Activated CD4-positive, alpha-beta T cell treated with anti-CD3 and anti-CD28 coated beads for 36 hours (primary cell): ENCODE measurements around the gene ARHGDIA. TPM values are rescaled to one million over a fixed set of nuclear protein-coding genes. Genes with fewer than 3 reads are reported as not detected.

Experiments used
- ATAC-seq: fragments of 200-7000 bp; cut with Tn5 transposase; one replicate; pipeline ENCODE4 v1.10.0; 2021; ENCODE audit warnings: mild to moderate bottlenecking, moderate library complexity
- CTCF ChIA-PET: fragments of 350-600 bp; sonication (Branson Sonifier 250); formaldehyde crosslinking; loops from one replicate; lab custom pipeline; 2021; ENCODE audit warnings: antibody characterized with exemption; lab: Charles Lee
- POLR2A ChIA-PET: fragments of 350-600 bp; sonication (Branson Sonifier 250); formaldehyde crosslinking; loops from one replicate; lab custom pipeline; 2021; ENCODE audit warnings: antibody characterized with exemption, inconsistent platforms; lab: Charles Lee
- DNase-seq: peaks from one replicate; pipeline ENCODE4 v3.0.0-alpha.2; 2020
- H3K27ac Mint-ChIP-seq: one replicate; pipeline ENCODE4 v1.8.0; 2021; ENCODE audit warnings: mixed read lengths
- H3K27me3 Mint-ChIP-seq: one replicate; pipeline ENCODE4 v1.8.0; 2021; ENCODE audit warnings: mixed read lengths
- H3K36me3 Mint-ChIP-seq: one replicate; pipeline ENCODE4 v1.8.0; 2021; ENCODE audit warnings: low read depth, mixed read lengths
- H3K4me1 Mint-ChIP-seq: one replicate; pipeline ENCODE4 v1.8.0; 2021; ENCODE audit warnings: mixed read lengths
- H3K4me3 Mint-ChIP-seq: one replicate; pipeline ENCODE4 v1.8.0; 2021; ENCODE audit warnings: mild to moderate bottlenecking, moderate library complexity, mixed read lengths
- H3K9me3 Mint-ChIP-seq: one replicate; pipeline ENCODE4 v1.8.0; 2021; ENCODE audit warnings: low read depth, mixed read lengths
- intact Hi-C, 2 experiments: fragments of 100-400 bp; cut with DNase I in 1 of 2; cut with micrococcal nuclease in 1 of 2; formaldehyde crosslinking; loops; one replicate each; pipeline versions ENCODE4 v1.14.2 to v1.15.1; 2022 to 2024; cut with DNase I, micrococcal nuclease
- total RNA-seq, 2 experiments: library from RNA; stranded (reverse); gene quantifications; one replicate each; pipeline ENCODE4 v1.2.3, GENCODE V29; 2021

Gene ARHGDIA
- total RNA-seq, 2 experiments from 2014 or later, result 513 to 661 TPM

- peaks cover 57% of the 10 kb centered on the region for H3K36me3 Mint-ChIP-seq
- no peak overlapping the region for H3K4me3 Mint-ChIP-seq
- CTCF ChIA-PET, result no interaction called here
- H3K4me1 Mint-ChIP-seq, result no peaks in the 10 kb centered on the region
- no peaks in the 10 kb centered on the region for H3K9me3 Mint-ChIP-seq
- ATAC-seq, result no peak
- no peak overlapping the region for H3K27ac Mint-ChIP-seq
- no peaks in the 10 kb centered on the region for H3K27me3 Mint-ChIP-seq
- no peak for DNase-seq
- intact Hi-C loops, result no loop called here
- POLR2A ChIA-PET, result interaction anchor here (1.5 kb wide), 1 partner anchor 16 kb away, joined by 3 read pairs; the partner anchor contains the start of gene MCRIP1
Measured at GRCh38 chr17:81849457-81849856, 21.7 kb downstream of the ARHGDIA start.

- H3K36me3 Mint-ChIP-seq, result peaks cover 48% of the 10 kb centered on the region
- intact Hi-C loops, result no loop called here
- ChIA-PET POLR2A (interaction anchor here (0.6 kb wide), 1 partner anchor 328 kb away, joined by 3 read pairs; no protein-coding TSS in a partner anchor), CTCF (interaction anchor here (1.0 kb wide), 1 partner anchor 27 kb away, joined by 3 read pairs; no protein-coding TSS in a partner anchor)
- no peaks in the 10 kb centered on the region for H3K9me3 Mint-ChIP-seq
- H3K27me3 Mint-ChIP-seq, result no peaks in the 10 kb centered on the region
- no peak for ATAC-seq
- no peaks in the 10 kb centered on the region for H3K4me1 Mint-ChIP-seq
- no peak for DNase-seq
- no peak overlapping the region for H3K4me3 Mint-ChIP-seq
- no peak overlapping the region for H3K27ac Mint-ChIP-seq
Measured at GRCh38 chr17:81846743-81847689, 24.1 kb downstream of the ARHGDIA start.

GRCh38 chr17:81845881-81846742 lies 25.0 kb downstream of the ARHGDIA start:
- ATAC-seq (no peak), DNase-seq (no peak)
- Mint-ChIP-seq H3K9me3 (no peaks in the 10 kb centered on the region), H3K36me3 (peaks cover 39% of the 10 kb centered on the region), H3K4me3 (no peak overlapping the region), H3K4me1 (no peaks in the 10 kb centered on the region), H3K27me3 (no peaks in the 10 kb centered on the region), H3K27ac (no peak overlapping the region)
- intact Hi-C loops, result no loop called here
- CTCF ChIA-PET, result no interaction called here
- POLR2A ChIA-PET, result no interaction called here

GRCh38 chr17:81845361-81845760 lies 25.8 kb downstream of the ARHGDIA start:
- no peak overlapping the region for H3K27ac Mint-ChIP-seq
- H3K36me3 Mint-ChIP-seq, result peaks cover 37% of the 10 kb centered on the region
- no peaks in the 10 kb centered on the region for H3K4me1 Mint-ChIP-seq
- ChIA-PET POLR2A (no interaction called here), CTCF (interaction anchor here (0.6 kb wide), 1 partner anchor 114 kb away, joined by 3 read pairs; no protein-coding TSS in a partner anchor)
- H3K9me3 Mint-ChIP-seq, result no peaks in the 10 kb centered on the region
- no peaks in the 10 kb centered on the region for H3K27me3 Mint-ChIP-seq
- H3K4me3 Mint-ChIP-seq, result no peak overlapping the region
- ATAC-seq (no peak), DNase-seq (no peak)
- intact Hi-C loops, result no loop called here

GRCh38 chr17:81844887-81845286 lies 26.2 kb downstream of the ARHGDIA start:
- ATAC-seq (no peak), DNase-seq (no peak)
- no peaks in the 10 kb centered on the region for H3K9me3 Mint-ChIP-seq
- H3K27me3 Mint-ChIP-seq, result no peaks in the 10 kb centered on the region
- peaks cover 37% of the 10 kb centered on the region for H3K36me3 Mint-ChIP-seq
- CTCF ChIA-PET, result interaction anchor here (0.6 kb wide), 1 partner anchor 114 kb away, joined by 3 read pairs; no protein-coding TSS in a partner anchor
- no peak overlapping the region for H3K4me3 Mint-ChIP-seq
- POLR2A ChIA-PET, result no interaction called here
- no peak overlapping the region for H3K27ac Mint-ChIP-seq
- intact Hi-C loops, result no loop called here
- H3K4me1 Mint-ChIP-seq, result no peaks in the 10 kb centered on the region

GRCh38 chr17:81844327-81844851 lies 26.7 kb downstream of the ARHGDIA start:
- Mint-ChIP-seq H3K27ac (no peak overlapping the region), H3K4me1 (no peaks in the 10 kb centered on the region), H3K4me3 (no peak overlapping the region), H3K27me3 (no peaks in the 10 kb centered on the region), H3K36me3 (peaks cover 37% of the 10 kb centered on the region), H3K9me3 (no peaks in the 10 kb centered on the region)
- CTCF ChIA-PET, result no interaction called here
- ATAC-seq, result no peak
- POLR2A ChIA-PET, result no interaction called here
- intact Hi-C loops, result no loop called here
- DNase-seq, result no peak

GRCh38 chr17:81843713-81844326 lies 27.3 kb downstream of the ARHGDIA start:
- POLR2A ChIA-PET, result interaction anchor here (0.7 kb wide), 1 partner anchor 740 kb away, joined by 4 read pairs; no protein-coding TSS in a partner anchor

DNA sequence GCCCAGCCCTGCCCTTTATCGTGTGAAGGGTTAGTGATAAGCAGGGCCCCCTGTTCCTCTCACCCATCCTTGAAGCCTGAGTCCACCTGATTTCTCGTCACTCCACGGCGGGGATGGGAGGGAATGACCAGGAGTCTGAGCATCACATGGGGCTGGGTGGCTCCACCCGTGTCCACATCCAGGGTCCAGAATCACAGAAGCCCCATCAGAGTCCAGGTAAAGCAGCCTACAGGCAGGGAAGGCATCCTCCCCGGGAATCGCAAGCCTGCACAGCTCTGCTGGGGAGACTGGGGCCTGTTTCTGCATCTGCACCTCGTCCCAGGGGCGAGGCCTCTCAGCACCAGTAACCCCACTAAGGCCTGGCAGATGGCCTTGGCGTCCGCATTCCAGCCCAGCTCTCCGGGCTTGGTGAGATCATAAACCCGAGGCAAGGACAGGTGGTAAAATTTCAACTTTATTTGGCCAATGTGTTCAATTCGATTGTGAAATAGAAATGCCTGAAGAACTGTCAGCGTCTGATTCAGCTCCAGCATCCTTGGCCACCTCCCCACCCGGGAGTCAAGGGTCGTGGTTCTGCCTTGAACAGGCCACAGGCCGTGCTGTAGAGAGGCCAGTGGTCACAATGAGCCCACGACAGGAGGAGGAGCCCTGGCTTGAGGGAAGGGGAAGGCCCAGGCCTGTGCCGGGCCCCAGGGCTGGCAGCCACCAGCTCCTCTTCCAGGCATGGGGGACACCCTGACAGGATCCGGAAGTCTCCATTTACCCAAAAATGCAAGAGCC lies 28.2 kb downstream of the ARHGDIA start:
- no peaks in the 10 kb centered on the region for H3K4me1 Mint-ChIP-seq
- H3K27me3 Mint-ChIP-seq, result no peaks in the 10 kb centered on the region
- DNase-seq (no peak), ATAC-seq (no peak)
- POLR2A ChIA-PET, result interaction anchor here (0.7 kb wide), 1 partner anchor 739 kb away, joined by 4 read pairs; no protein-coding TSS in a partner anchor
- H3K4me3 Mint-ChIP-seq, result no peak overlapping the region
- no peaks in the 10 kb centered on the region for H3K9me3 Mint-ChIP-seq
- CTCF ChIA-PET, result interaction anchor here (1.0 kb wide), 1 partner anchor 18 kb away, joined by 6 read pairs; no protein-coding TSS in a partner anchor
- intact Hi-C loops, result no loop called here
- peaks cover 32% of the 10 kb centered on the region for H3K36me3 Mint-ChIP-seq
- no peak overlapping the region for H3K27ac Mint-ChIP-seq

More at GRCh38 chr17:81843713-81844326, 27.3 kb downstream of the ARHGDIA start:
- H3K4me3 Mint-ChIP-seq, result no peak overlapping the region
- no peak overlapping the region for H3K27ac Mint-ChIP-seq
- CTCF ChIA-PET, result no interaction called here
- H3K36me3 Mint-ChIP-seq, result peaks cover 34% of the 10 kb centered on the region
- H3K27me3 Mint-ChIP-seq, result no peaks in the 10 kb centered on the region
- H3K9me3 Mint-ChIP-seq, result no peaks in the 10 kb centered on the region
- DNase-seq, result no peak
- intact Hi-C loops, result no loop called here
- H3K4me1 Mint-ChIP-seq, result no peaks in the 10 kb centered on the region
- no peak for ATAC-seq

DNA sequence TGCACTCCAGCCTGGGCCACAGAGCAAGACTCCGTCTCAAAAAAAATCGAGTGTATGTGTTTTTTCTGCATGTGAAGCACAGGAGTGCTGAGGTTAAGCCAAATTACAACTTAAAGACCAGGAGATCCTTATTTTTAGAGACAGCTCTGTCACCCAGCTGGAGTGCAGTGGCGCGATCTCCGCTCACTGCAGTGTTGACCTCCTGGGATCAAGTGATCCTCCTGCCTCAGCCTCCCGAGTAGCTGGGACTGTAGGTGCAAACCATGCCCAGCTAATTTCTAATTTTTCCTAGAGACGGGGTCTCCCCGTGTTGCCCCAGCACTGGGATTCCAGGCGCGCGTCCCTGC lies 28.8 kb downstream of the ARHGDIA start:
- POLR2A ChIA-PET, result no interaction called here

GRCh38 chr17:81841866-81842265 lies 29.3 kb downstream of the ARHGDIA start:
- Mint-ChIP-seq H3K9me3 (no peaks in the 10 kb centered on the region), H3K4me1 (no peaks in the 10 kb centered on the region), H3K4me3 (no peak overlapping the region), H3K27ac (no peak overlapping the region), H3K27me3 (no peaks in the 10 kb centered on the region), H3K36me3 (peaks cover 28% of the 10 kb centered on the region)
- ATAC-seq (no peak), DNase-seq (no peak)
- intact Hi-C loops, result no loop called here
- ChIA-PET POLR2A (interaction anchor here (0.6 to 1.1 kb wide), 2 partner anchors 20 to 265 kb away, joined by 3 to 4 read pairs; no protein-coding TSS in a partner anchor), CTCF (no interaction called here)

More for the DNA sequence above, 28.8 kb downstream of the ARHGDIA start:
- intact Hi-C loops, result no loop called here
- no peak overlapping the region for H3K27ac Mint-ChIP-seq
- H3K4me1 Mint-ChIP-seq, result no peaks in the 10 kb centered on the region
- H3K36me3 Mint-ChIP-seq, result peaks cover 32% of the 10 kb centered on the region
- no peaks in the 10 kb centered on the region for H3K9me3 Mint-ChIP-seq
- CTCF ChIA-PET, result interaction anchor here (1.0 kb wide), 1 partner anchor 19 kb away, joined by 6 read pairs; no protein-coding TSS in a partner anchor
- H3K4me3 Mint-ChIP-seq, result no peak overlapping the region
- no peaks in the 10 kb centered on the region for H3K27me3 Mint-ChIP-seq
- DNase-seq, result no peak
- no peak for ATAC-seq
